ENCODE data around the gene SLC25A22. TPM values are rescaled to one million over a fixed set of nuclear protein-coding genes. Genes with fewer than 3 reads are reported as not detected.

Gene SLC25A22
- polyA plus RNA-seq, 1 of the 3 experiments (the other 2 are of a cell fraction) = 50.9 TPM

DNA sequence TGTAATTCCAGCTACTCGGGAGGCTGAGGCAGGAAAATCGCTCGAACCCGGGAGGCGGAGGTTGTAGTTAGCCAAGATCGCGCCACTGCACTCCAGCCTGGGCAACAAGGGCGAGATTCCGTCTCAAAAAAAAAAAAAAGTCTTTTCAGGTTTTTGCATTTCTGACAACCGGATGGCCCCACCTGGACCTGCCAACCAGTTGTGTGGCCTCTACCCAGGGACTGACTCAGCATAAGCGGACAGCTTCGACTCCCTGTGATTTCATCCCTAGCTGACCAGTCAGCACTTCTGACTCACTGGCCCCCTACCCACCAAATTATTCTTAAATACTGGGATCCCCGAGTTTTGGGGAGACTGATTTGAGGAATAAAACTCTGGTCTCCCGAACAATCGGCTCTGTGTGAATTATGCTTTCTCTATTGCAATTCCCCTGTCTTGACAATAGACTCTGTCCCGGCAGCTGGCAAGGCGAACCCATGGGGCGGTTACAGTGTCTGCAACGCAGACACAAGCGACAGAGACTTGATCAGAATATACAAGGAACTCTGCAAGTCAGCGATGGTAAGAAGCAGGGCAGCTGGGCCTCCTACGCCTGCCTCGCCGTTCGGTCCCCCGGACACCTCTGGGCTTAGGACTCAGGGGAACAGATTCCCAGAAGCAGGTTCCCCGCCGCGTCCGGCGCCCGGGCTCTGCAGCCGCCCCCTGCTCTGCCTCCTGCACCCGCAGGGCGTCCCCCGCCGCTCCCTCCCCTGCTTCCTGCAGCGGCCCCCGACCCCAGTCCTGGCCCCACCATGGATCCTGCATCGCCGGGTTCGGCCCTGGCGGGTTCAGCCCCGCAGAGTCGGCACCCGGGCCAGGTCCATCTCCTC is 51.6 kb downstream of the SLC25A22 start:
- POLR2A ChIA-PET = interaction anchor here (1.0 kb wide), 1 partner anchor 17 kb away, joined by 3 read pairs; no protein-coding TSS in a partner anchor
- H3K9me3 ChIP-seq = no peaks in the 10 kb centered on the region
- TF ChIP-seq MXI1 (IDR thresholded peaks at IDR 0.05; ENCODE audit: low read depth, low read length) (peak; percentile 37; the same call in 1 of the 2 replicates), FOXM1 (IDR thresholded peaks at IDR 0.05; ENCODE audit: low read depth) (no peak), SMC3 (IDR thresholded peaks at IDR 0.05; ENCODE audit: low read depth, low read length) (no peak), USF2 (IDR thresholded peaks at IDR 0.05; ENCODE audit: borderline replicate concordance, low read depth, low read length) (no peak), NFIC (IDR thresholded peaks at IDR 0.05; ENCODE audit: borderline replicate concordance) (no peak), RAD21 (IDR thresholded peaks at IDR 0.05; ENCODE audit: low read length) (no peak), MEF2A (IDR thresholded peaks at IDR 0.05; ENCODE audit: borderline replicate concordance, low read depth) (no peak), SIN3A (IDR thresholded peaks at IDR 0.05; ENCODE audit: borderline replicate concordance, low read depth, low read length) (0 out of 2 replicates have a peak, but pooled peaks have one; percentile 11), TCF12 (IDR thresholded peaks at IDR 0.05) (no peak), TEAD4 (IDR thresholded peaks at IDR 0.05; ENCODE audit: borderline replicate concordance, insufficient read depth) (no peak), CHD2 (IDR thresholded peaks at IDR 0.05; ENCODE audit: low read length, partially characterized antibody) (no peak)
- TF ChIP-seq, protein P1, sequence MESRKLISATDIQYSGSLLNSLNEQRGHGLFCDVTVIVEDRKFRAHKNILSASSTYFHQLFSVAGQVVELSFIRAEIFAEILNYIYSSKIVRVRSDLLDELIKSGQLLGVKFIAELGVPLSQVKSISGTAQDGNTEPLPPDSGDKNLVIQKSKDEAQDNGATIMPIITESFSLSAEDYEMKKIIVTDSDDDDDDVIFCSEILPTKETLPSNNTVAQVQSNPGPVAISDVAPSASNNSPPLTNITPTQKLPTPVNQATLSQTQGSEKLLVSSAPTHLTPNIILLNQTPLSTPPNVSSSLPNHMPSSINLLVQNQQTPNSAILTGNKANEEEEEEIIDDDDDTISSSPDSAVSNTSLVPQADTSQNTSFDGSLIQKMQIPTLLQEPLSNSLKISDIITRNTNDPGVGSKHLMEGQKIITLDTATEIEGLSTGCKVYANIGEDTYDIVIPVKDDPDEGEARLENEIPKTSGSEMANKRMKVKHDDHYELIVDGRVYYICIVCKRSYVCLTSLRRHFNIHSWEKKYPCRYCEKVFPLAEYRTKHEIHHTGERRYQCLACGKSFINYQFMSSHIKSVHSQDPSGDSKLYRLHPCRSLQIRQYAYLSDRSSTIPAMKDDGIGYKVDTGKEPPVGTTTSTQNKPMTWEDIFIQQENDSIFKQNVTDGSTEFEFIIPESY (IDR thresholded peaks at IDR 0.05; ENCODE audit: borderline replicate concordance, low read depth) = no peak
- TF ChIP-seq, protein P2, sequence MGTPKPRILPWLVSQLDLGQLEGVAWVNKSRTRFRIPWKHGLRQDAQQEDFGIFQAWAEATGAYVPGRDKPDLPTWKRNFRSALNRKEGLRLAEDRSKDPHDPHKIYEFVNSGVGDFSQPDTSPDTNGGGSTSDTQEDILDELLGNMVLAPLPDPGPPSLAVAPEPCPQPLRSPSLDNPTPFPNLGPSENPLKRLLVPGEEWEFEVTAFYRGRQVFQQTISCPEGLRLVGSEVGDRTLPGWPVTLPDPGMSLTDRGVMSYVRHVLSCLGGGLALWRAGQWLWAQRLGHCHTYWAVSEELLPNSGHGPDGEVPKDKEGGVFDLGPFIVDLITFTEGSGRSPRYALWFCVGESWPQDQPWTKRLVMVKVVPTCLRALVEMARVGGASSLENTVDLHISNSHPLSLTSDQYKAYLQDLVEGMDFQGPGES (IDR thresholded peaks at IDR 0.05; ENCODE audit: low read depth, low read length) = no peak
- CTCF ChIA-PET = interaction anchor here (0.9 to 8.0 kb wide), 8 partner anchors 11 to 50 kb away, joined by 3 to 94 read pairs (median 6); partner anchors contain the start of gene GATD1
- no peaks in the 10 kb centered on the region for H3F3A ChIP-seq (replicated peaks; ENCODE audit: insufficient read depth)
- DNase-seq = no peak
- peak overlapping the region; percentile 94 for H3K4me2 ChIP-seq
- peaks cover 41% of the 10 kb centered on the region for H3K79me2 ChIP-seq (ENCODE audit: insufficient read depth)
- peak overlapping the region; percentile 43; the same call in 1 of the 2 replicates for H3K9ac ChIP-seq
- H3K4me3 ChIP-seq (ENCODE audit: low read depth in 2 of 2, low read length in 1 of 2) = peak overlapping the region; percentile 86 to 90
- H3K36me3 ChIP-seq (replicated peaks in 1 of 2; ENCODE audit: control insufficient read depth in 1 of 2, insufficient read depth in 2 of 2, low read length in 1 of 2) = no peaks in the 10 kb centered on the region
- H2AFZ ChIP-seq (ENCODE audit: low read depth) = peak overlapping the region; percentile 89; the same call in 1 of the 2 replicates
- no peaks in the 10 kb centered on the region for H3K9me2 ChIP-seq
- 69% methylated on average over 21 of the region's 46 CpGs for WGBS (ENCODE audit: low lambda C conversion rate)
- peaks cover 5% of the 10 kb centered on the region; the same call in 1 of the 2 replicates for H4K20me1 ChIP-seq (ENCODE audit: insufficient read depth)
- peak overlapping the region in 1 of 2 experiments; percentile 77; a peak in 2 of 4 replicates for H3K27ac ChIP-seq (ENCODE audit: low read depth in 2 of 2, low read length in 1 of 2)
- no peaks in the 10 kb centered on the region for H3K27me3 ChIP-seq (ENCODE audit: insufficient read depth)
- peaks cover 0 to 16% of the 10 kb centered on the region in 2 experiments; a peak in 3 of 4 replicates for H3K4me1 ChIP-seq (ENCODE audit: control insufficient read depth in 1 of 2, insufficient read depth in 2 of 2, low read depth in 1 of 2, low read length in 1 of 2)
